Neural crest cell (in vitro differentiated cells): ENCODE results near the gene SRRM5. TPM values are rescaled to one million over a fixed set of nuclear protein-coding genes. Genes with fewer than 3 reads are reported as not detected.

Source experiments
- DNase-seq: peaks from one replicate; pipeline ENCODE4 v3.0.0; 2021; ENCODE audit warnings: low read depth, mixed read lengths, low spot score
- H3K27ac Mint-ChIP-seq: one replicate; pipeline ENCODE4 v1.8.0; 2021; ENCODE audit warnings: mild to moderate bottlenecking, mixed read lengths; ENCODE audit not compliant: unreplicated experiment
- H3K27me3 Mint-ChIP-seq: 2 replicates; pipeline ENCODE4 v1.8.0; 2021; ENCODE audit warnings: low read depth, mild to moderate bottlenecking, mixed read lengths
- H3K36me3 Mint-ChIP-seq: 2 replicates; pipeline ENCODE4 v1.8.0; 2021; ENCODE audit warnings: low read depth, mild to moderate bottlenecking, mixed read lengths
- H3K4me1 Mint-ChIP-seq: 2 replicates; pipeline ENCODE4 v1.8.0; 2021; ENCODE audit warnings: mixed read lengths
- H3K4me3 Mint-ChIP-seq: one replicate; pipeline ENCODE4 v1.8.0; 2021; ENCODE audit warnings: mild to moderate bottlenecking, mixed read lengths
- H3K9me3 Mint-ChIP-seq: 2 replicates; pipeline ENCODE4 v1.8.0; 2021; ENCODE audit warnings: mixed read lengths
- CTCF ChIP-seq: fragments of 200-600 bp; sonication (generic); conservative IDR thresholded peaks from 2 replicates; pipeline ENCODE4 v1.5.0; 2021; ENCODE audit warnings: antibody characterized with exemption, mild to moderate bottlenecking
- total RNA-seq: library from RNA; stranded (reverse); gene quantifications from 2 replicates; pipeline ENCODE4 v1.2.1, GENCODE V29; 2021

Gene SRRM5
- total RNA-seq, 1 donor from 2014 or later: 0.51 TPM

- Mint-ChIP-seq H3K9me3 (no peaks in the 10 kb centered on the region), H3K36me3 (peaks cover 6% of the 10 kb centered on the region), H3K4me1 (peaks cover 6% of the 10 kb centered on the region), H3K27me3 (no peaks in the 10 kb centered on the region), H3K27ac (peak overlapping the region; percentile 62), H3K4me3 (no peak overlapping the region)
- TF ChIP-seq CTCF: no peak
- no peak for DNase-seq
Observed at GRCh38 chr19:43605875-43606568, 5.9 kb upstream of the SRRM5 start.

GRCh38 chr19:43606569-43607229 is 5.2 kb upstream of the SRRM5 start:
- peaks cover 7% of the 10 kb centered on the region for H3K36me3 Mint-ChIP-seq
- no peak for TF ChIP-seq CTCF
- no peak for DNase-seq
- H3K9me3 Mint-ChIP-seq: no peaks in the 10 kb centered on the region
- H3K4me3 Mint-ChIP-seq: no peak overlapping the region
- peaks cover 6% of the 10 kb centered on the region for H3K4me1 Mint-ChIP-seq
- H3K27ac Mint-ChIP-seq: peak overlapping the region; percentile 62
- no peaks in the 10 kb centered on the region for H3K27me3 Mint-ChIP-seq

GRCh38 chr19:43607238-43608205 is 4.4 kb upstream of the SRRM5 start:
- no peak overlapping the region for H3K4me3 Mint-ChIP-seq
- DNase-seq: no peak
- H3K27me3 Mint-ChIP-seq: no peaks in the 10 kb centered on the region
- peak overlapping the region; percentile 91 for H3K27ac Mint-ChIP-seq
- H3K36me3 Mint-ChIP-seq: peaks cover 15% of the 10 kb centered on the region
- peaks cover 2% of the 10 kb centered on the region for H3K9me3 Mint-ChIP-seq
- peaks cover 9% of the 10 kb centered on the region for H3K4me1 Mint-ChIP-seq
- no peak for TF ChIP-seq CTCF

- peaks cover 5% of the 10 kb centered on the region for H3K9me3 Mint-ChIP-seq
- no peak overlapping the region for H3K4me3 Mint-ChIP-seq
- no peak overlapping the region for H3K27ac Mint-ChIP-seq
- no peaks in the 10 kb centered on the region for H3K27me3 Mint-ChIP-seq
- TF ChIP-seq CTCF: no peak
- no peak for DNase-seq
- peaks cover 29% of the 10 kb centered on the region for H3K36me3 Mint-ChIP-seq
- H3K4me1 Mint-ChIP-seq: peaks cover 9% of the 10 kb centered on the region
Observed at GRCh38 chr19:43609872-43610271, 2.0 kb upstream of the SRRM5 start.

GRCh38 chr19:43610493-43610892 is 1.4 kb upstream of the SRRM5 start:
- H3K9me3 Mint-ChIP-seq: peaks cover 5% of the 10 kb centered on the region
- no peak for TF ChIP-seq CTCF
- no peak for DNase-seq
- H3K4me1 Mint-ChIP-seq: peaks cover 9% of the 10 kb centered on the region
- H3K4me3 Mint-ChIP-seq: peak overlapping the region; percentile 31
- H3K36me3 Mint-ChIP-seq: peaks cover 29% of the 10 kb centered on the region
- no peaks in the 10 kb centered on the region for H3K27me3 Mint-ChIP-seq
- H3K27ac Mint-ChIP-seq: peak overlapping the region; percentile 93
